Activated CD8-positive, alpha-beta memory T cell treated with anti-CD3 and anti-CD28 coated beads, Interleukin-2, amount 10 ng/mL, durations not matched to agents 7 days and 5 days (primary cell): ENCODE data around the gene NLRP1. TPM values are rescaled to one million over a fixed set of nuclear protein-coding genes. Genes with fewer than 3 reads are reported as not detected.

Source experiments
- ATAC-seq: fragments of 150-1000 bp; cut with Tn5 transposase; one replicate; pipeline ENCODE4 v1.10.0; 2021; ENCODE audit warnings: moderate library complexity
- CTCF ChIA-PET: fragments of 350-600 bp; sonication (Branson Sonifier 250); formaldehyde crosslinking; loops from one replicate; lab custom pipeline; 2021; ENCODE audit warnings: antibody characterized with exemption; lab: Charles Lee
- DNase-seq: peaks from one replicate; pipeline ENCODE4 v3.0.0-alpha.2; 2020
- H3K27ac Mint-ChIP-seq: one replicate; pipeline ENCODE4 v1.8.0; 2021; ENCODE audit warnings: mild to moderate bottlenecking, mixed read lengths
- H3K27me3 Mint-ChIP-seq: one replicate; pipeline ENCODE4 v1.8.0; 2021; ENCODE audit warnings: mixed read lengths
- H3K36me3 Mint-ChIP-seq: one replicate; pipeline ENCODE4 v1.8.0; 2021; ENCODE audit warnings: mild to moderate bottlenecking, mixed read lengths
- H3K4me1 Mint-ChIP-seq: one replicate; pipeline ENCODE4 v1.8.0; 2021; ENCODE audit warnings: mixed read lengths
- H3K4me3 Mint-ChIP-seq: one replicate; pipeline ENCODE4 v1.8.0; 2021; ENCODE audit warnings: mild to moderate bottlenecking, moderate library complexity, mixed read lengths
- H3K9me3 Mint-ChIP-seq: one replicate; pipeline ENCODE4 v1.8.0; 2022; ENCODE audit warnings: low read depth, mixed read lengths
- total RNA-seq, 2 experiments: library from RNA; stranded (reverse); gene quantifications; one replicate each; pipeline ENCODE4 v1.2.3, GENCODE V29; 2021

Gene NLRP1
- total RNA-seq, 2 experiments from 2014 or later, result 39.1 to 66.6 TPM

DNA sequence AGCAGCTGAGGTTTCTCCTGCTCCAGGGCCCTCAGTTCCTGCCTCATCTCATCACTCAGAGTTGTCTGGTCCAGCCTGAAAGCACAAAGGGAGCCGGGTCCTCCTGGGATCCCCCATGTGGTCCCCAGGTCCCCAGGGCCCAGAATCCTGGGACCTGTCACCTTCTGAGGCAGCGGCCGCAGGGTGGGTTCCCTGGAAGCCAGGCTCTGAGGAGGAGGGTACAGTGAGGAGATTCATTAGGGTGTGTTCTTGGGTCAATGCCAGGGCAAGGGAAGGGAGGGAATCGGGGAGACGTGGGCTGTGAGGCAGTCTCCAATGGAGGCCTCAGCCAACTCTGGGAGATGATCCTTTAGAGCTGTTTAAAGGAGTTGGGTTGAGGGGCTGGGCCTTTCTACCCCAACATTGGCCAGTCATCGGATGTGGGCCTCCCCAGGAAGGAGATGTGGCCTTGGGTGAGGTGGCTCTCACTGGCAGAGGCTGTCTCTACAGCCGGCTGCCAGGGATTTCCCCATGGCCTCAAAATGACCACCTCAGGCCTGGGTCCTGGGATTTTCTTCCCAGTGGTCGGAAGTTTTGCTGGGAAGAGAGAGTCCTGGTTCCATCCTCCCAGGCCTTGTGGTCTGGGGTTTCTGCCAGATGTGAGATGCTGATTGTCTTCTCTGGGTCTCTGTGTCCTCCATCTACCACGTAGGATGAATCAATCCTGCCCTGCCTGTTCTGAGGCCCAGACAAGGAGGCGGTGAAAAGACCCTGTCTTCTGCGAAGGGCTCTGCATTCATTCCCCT is 47.3 kb downstream of the NLRP1 start:
- H3K27ac Mint-ChIP-seq, result peak overlapping the region; percentile 38
- H3K36me3 Mint-ChIP-seq, result peaks cover 16% of the 10 kb centered on the region
- no peak for ATAC-seq

DNA sequence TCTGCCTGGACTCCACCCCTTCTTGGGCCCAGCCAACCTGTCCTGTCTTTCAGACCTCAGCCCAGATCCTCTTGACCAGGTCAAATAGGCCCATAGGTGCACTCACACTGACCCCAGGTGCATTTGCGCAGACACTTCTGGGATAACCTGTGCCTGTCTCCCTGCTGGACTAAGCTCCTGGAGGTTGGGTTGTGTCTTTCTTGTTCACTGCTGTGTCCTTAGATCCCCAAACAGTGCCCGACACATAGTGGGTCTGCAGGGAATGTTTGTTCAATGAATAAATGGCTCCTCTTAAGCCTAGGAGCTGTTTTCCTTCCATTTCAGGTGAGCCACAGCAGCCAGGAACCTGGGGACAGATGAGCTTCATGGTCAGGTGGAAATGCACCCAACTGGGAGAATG is 48.9 kb downstream of the NLRP1 start:
- DNase-seq, result no peak
- CTCF ChIA-PET, result no interaction called here
- Mint-ChIP-seq H3K36me3 (peaks cover 18% of the 10 kb centered on the region), H3K27me3 (no peaks in the 10 kb centered on the region), H3K9me3 (no peaks in the 10 kb centered on the region), H3K27ac (no peak overlapping the region), H3K4me1 (no peaks in the 10 kb centered on the region), H3K4me3 (no peak overlapping the region)
- no peak for ATAC-seq

More for the DNA sequence above, 47.3 kb downstream of the NLRP1 start:
- H3K9me3 Mint-ChIP-seq, result no peaks in the 10 kb centered on the region
- no peaks in the 10 kb centered on the region for H3K4me1 Mint-ChIP-seq
- CTCF ChIA-PET, result no interaction called here
- H3K4me3 Mint-ChIP-seq, result no peak overlapping the region
- no peak for DNase-seq
- no peaks in the 10 kb centered on the region for H3K27me3 Mint-ChIP-seq

DNA sequence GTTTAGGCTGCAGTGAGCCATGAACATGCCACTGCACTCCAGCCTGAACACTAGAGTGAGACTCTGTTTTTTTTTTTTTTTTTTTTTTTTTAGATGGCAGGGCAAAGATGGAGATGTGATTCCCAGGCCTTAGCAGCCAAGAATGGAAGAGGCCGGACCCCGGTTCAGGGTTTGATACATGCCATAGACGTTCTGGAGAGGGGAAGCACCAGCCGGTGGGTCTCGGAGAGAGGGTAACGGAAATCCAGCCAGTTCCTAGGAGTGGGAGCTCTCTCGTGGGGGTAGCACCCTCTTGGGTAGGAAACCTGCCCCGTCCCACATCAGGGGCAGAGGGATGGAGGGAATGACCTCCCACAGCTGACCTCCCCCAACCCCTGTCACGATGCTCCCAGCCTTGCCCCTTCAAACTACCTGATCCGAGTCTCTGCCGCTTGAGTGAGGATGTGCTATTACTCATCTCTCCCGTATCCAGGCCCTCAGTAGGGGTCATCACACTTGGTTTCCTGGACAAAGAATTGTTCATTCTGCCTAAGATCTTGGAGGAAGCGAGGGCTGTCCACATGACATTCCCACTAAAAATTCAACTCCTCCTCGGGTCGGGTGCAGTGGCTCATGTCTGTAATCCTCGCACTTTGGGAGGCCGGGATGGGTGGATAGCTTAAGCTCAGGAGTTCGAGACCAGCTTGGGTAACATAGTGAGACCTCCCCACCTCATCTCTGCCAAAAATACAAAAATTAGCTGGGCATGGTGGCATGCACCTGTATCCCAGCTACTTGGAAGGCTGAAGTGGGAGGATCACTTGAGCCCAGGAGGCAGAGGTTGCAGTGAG is 50.6 kb downstream of the NLRP1 start:
- Mint-ChIP-seq H3K4me1 (no peaks in the 10 kb centered on the region), H3K4me3 (no peak overlapping the region), H3K36me3 (peaks cover 27% of the 10 kb centered on the region), H3K9me3 (no peaks in the 10 kb centered on the region), H3K27ac (no peak overlapping the region), H3K27me3 (no peaks in the 10 kb centered on the region)
- CTCF ChIA-PET, result no interaction called here
- ATAC-seq, result no peak
- no peak for DNase-seq

DNA sequence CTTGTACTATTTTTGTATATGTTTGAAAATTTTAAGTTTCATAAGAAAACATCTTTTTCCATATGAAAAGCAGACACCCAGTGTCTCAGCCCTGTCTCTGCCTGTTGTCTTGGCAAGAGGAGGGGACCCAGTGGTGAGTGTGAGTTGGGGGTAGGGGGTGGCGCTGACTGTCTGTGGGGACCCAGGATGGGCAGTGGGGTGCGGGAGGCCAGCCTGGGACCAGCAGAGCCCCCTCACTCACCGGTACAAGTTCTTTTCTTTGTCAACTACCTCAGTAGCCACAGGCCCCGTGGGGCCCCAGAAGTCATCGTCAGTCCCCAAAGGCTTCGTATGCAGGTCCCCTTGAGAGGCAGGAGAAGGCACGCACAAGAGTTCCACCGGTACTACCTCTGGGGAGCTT is 51.7 kb downstream of the NLRP1 start:
- CTCF ChIA-PET, result no interaction called here
- DNase-seq (no peak), ATAC-seq (no peak)
- Mint-ChIP-seq H3K36me3 (peaks cover 24% of the 10 kb centered on the region), H3K27ac (no peak overlapping the region), H3K4me1 (peaks cover 3% of the 10 kb centered on the region), H3K27me3 (no peaks in the 10 kb centered on the region), H3K4me3 (no peak overlapping the region), H3K9me3 (no peaks in the 10 kb centered on the region)

DNA sequence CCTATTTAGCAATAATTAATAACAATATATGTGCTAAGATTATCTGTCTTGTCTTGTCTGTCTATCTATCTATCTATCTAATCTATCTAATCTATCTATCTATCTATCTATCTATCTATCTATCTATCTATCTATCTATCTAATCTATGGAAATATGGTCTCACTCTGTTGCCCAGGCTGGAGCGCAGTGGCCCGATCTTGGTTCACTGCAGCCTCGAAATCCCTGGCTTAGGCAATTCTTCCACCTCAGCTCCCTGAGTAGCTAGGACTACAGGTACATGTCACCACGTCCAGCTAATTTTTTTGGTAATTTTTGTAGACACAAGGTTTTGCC is 53.3 kb downstream of the NLRP1 start:
- CTCF ChIA-PET, result no interaction called here
- Mint-ChIP-seq H3K4me1 (peaks cover 16% of the 10 kb centered on the region), H3K36me3 (peaks cover 26% of the 10 kb centered on the region), H3K27me3 (no peaks in the 10 kb centered on the region), H3K4me3 (no peak overlapping the region), H3K27ac (no peak overlapping the region), H3K9me3 (no peaks in the 10 kb centered on the region)
- no peak for ATAC-seq
- no peak for DNase-seq

DNA sequence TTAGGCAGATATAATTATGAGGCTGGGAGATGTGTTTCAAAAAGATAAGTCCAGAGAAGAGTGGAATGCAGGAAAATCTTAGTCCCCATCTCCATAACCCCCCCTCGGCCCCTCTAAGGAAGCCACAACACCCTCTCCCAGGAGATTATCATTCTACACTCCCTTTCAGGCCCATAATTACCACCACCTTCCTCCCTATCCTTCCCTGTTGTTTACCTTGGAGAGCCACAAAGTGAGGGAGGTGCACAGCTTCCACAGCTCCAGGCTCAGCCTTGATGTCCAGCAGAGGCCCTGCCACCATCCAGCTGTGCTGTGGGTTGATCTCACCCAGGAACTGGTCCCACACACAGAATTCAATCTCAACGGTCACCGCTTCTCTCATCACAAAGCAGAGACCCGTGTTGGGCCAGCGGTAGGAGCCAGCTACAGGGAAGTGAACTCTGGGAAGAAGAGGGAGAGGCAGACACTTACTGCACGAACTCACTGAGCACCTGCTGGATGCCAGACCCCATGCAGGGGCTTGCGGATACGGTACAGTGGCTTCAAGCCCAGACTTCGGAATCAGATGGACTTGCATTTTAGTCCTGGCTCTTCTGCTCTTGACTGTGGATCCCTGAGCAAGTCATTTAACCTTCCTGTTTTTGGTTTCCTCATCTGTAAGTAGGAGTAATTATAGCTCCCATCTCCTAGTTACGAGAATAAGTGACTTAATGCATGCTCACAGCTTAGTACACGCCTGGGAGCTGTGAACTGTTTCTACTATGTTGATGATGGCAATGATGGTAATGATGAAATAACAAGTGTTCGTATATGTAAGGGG is 53.8 kb downstream of the NLRP1 start:
- no peak overlapping the region for H3K27ac Mint-ChIP-seq
- CTCF ChIA-PET, result no interaction called here
- H3K36me3 Mint-ChIP-seq, result peaks cover 25% of the 10 kb centered on the region
- no peaks in the 10 kb centered on the region for H3K27me3 Mint-ChIP-seq
- DNase-seq, result no peak
- no peak overlapping the region for H3K4me3 Mint-ChIP-seq
- no peaks in the 10 kb centered on the region for H3K9me3 Mint-ChIP-seq
- ATAC-seq, result no peak
- peaks cover 18% of the 10 kb centered on the region for H3K4me1 Mint-ChIP-seq

DNA sequence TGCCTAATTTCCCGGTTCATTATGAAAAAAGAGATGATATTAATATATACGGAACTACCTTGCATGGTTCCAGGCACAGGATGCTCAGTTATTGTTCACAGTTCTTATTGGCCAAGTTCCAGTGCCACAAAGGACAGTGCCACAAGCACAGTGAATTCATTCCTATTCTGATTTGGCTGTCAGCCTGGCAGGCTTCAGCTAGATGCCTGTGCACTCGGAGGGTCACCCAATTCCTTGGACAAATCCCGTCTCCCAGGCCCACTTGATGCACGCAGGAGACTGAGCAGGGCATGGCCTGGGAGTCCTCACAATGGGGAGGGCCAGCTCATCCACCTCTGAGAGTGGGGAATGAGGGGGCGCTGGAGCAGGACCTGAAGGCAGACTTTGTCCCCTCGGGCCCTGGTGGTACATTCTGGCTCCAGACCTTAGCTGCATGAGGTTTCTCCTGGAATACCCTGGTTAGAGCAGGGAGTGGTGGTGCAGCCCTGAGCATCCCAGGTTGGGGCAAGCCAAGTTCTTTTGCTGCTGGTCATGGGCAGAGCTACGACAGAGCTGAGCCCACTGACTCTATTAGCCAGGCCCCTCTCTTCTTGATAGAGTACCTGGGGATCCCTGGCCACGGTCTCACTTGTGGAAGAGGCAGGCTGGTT is 56.6 kb downstream of the NLRP1 start:
- H3K36me3 Mint-ChIP-seq, result peaks cover 26% of the 10 kb centered on the region
- H3K27me3 Mint-ChIP-seq, result no peaks in the 10 kb centered on the region
- H3K27ac Mint-ChIP-seq, result no peak overlapping the region
- H3K4me3 Mint-ChIP-seq, result no peak overlapping the region
- DNase-seq (no peak), ATAC-seq (no peak)
- peaks cover 18% of the 10 kb centered on the region for H3K4me1 Mint-ChIP-seq
- no peaks in the 10 kb centered on the region for H3K9me3 Mint-ChIP-seq
- CTCF ChIA-PET, result interaction anchor here (1.1 kb wide), 1 partner anchor 27 kb away, joined by 4 read pairs; a partner anchor contains a TSS

DNA sequence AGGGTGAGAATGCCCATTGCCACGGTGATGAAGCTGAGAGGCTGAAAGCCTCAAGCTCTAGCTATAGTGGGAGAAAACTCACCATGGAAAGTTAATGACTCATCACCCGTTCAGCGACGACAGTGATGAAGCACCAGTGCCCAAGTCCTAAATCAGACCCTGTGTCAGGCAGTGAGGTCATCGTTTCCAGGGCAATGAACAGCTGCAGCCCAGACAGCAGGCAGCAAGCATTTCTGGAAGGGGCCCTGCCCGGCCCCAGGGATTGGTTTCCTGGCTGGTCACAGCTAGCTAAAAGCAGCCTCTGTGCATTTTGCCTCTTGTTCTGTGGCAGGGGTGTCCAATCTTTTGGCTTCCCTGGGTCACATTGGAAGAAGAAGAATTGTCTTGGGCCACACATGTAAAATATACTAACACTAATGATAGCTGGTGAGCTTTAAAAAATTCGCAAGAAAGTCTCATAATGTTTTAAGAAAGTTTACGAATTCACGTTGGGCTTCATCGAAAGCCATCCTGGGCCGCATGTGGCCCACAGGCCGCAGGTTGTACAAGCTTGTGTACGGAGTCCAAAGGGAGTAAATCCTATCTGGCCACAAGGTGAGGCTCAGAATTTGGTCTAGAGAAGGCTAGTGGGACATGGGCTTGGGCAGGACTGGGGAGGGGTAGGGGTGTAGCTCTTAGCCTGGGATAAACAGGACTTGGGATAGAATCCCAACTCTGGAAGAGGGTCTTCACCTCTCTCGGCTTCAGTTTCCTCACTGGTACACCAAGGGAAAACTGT is 57.3 kb downstream of the NLRP1 start:
- Mint-ChIP-seq H3K9me3 (no peaks in the 10 kb centered on the region), H3K27me3 (no peaks in the 10 kb centered on the region), H3K4me1 (peaks cover 18% of the 10 kb centered on the region), H3K4me3 (no peak overlapping the region), H3K36me3 (peaks cover 23% of the 10 kb centered on the region), H3K27ac (peak overlapping the region; percentile 69)
- peak; percentile 75 for DNase-seq
- CTCF ChIA-PET, result interaction anchor here (1.1 kb wide), 2 partner anchors 11 to 26 kb away, joined by 3 to 4 read pairs; a partner anchor contains a TSS
- ATAC-seq, result peak; percentile 90

DNA sequence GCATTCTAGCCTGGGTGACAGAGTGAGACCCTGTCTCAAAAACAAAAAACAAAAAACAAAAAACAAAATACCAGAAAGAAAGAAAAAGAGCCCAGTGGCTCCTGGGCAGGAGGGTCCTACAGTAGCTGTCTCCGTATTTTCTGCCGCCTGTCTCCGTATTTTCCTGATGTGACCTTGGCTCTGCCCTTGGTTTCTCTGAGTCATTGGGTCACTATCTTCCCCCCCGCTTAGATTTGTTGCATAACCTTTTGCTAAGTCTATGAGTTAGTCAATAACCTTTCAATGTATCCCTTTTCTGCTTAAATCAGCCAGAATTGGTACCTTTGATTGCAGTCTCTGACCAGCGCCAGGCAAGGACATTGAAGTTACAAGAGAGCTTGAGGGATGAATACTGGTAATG is 61.1 kb downstream of the NLRP1 start:
- no peak for ATAC-seq
- no peaks in the 10 kb centered on the region for H3K9me3 Mint-ChIP-seq
- H3K36me3 Mint-ChIP-seq, result peaks cover 19% of the 10 kb centered on the region
- H3K27me3 Mint-ChIP-seq, result no peaks in the 10 kb centered on the region
- H3K4me3 Mint-ChIP-seq, result no peak overlapping the region
- DNase-seq, result no peak
- CTCF ChIA-PET, result no interaction called here
- H3K27ac Mint-ChIP-seq, result no peak overlapping the region
- peaks cover 17% of the 10 kb centered on the region for H3K4me1 Mint-ChIP-seq

DNA sequence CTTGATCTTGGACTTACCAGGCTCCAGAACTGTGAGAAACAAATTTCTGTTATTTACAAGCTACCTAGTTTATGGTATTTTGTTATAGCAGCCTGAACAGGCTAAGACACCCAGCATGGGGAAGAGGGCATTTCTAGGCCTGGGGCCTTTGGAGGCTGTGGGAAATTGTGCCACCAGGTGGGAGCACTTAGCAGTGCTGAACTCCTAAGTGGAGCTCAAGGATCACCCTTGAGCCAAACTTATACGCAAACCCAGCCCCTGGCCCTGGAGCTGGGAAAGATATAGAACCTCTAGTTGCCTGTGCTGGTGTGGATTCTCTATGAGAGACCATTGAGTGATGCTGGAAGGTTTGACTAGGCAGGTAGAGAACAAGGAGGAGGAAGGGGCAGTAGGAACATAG is 61.8 kb downstream of the NLRP1 start:
- peaks cover 25% of the 10 kb centered on the region for H3K36me3 Mint-ChIP-seq
- DNase-seq (no peak), ATAC-seq (no peak)
- CTCF ChIA-PET, result no interaction called here
- H3K4me3 Mint-ChIP-seq, result no peak overlapping the region
- no peaks in the 10 kb centered on the region for H3K9me3 Mint-ChIP-seq
- peaks cover 15% of the 10 kb centered on the region for H3K4me1 Mint-ChIP-seq
- no peaks in the 10 kb centered on the region for H3K27me3 Mint-ChIP-seq
- H3K27ac Mint-ChIP-seq, result no peak overlapping the region

DNA sequence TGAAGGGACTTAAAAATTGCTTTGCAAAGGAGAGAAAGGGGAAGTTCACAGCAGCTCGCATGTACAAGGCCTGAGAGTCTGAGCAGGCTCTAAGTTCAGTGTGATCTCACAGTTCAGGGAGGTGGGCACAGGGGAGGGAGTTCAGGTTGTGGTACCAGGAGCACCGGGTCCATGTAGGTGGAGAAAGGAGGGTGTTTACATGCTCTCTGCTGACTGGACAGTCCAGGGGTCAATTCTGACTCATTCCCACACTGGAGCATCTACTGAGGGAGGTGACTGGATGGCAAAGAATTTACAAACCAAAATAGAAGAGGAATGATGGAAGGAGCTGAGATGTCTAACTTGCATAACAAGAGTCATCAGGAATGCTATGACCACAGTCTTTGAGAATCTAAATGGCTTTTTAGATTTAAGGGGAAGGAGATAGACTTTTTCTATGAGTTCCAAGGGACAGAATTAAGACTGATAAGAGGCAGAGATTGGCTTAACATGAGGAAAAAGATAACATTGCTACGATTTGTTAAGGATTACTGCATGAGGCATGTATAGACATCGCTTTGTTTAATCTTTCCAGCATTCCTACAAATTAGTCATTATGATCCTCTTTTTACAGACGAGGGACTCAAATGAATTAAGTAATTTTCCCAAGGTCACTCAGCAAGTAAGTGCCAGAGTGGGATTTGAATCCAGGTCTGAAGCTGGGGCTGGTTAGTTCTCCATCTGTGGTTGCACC is 68.1 kb downstream of the NLRP1 start:
- ATAC-seq, result no peak
- no peak overlapping the region for H3K4me3 Mint-ChIP-seq
- no peaks in the 10 kb centered on the region for H3K9me3 Mint-ChIP-seq
- peaks cover 31% of the 10 kb centered on the region for H3K4me1 Mint-ChIP-seq
- H3K36me3 Mint-ChIP-seq, result peaks cover 49% of the 10 kb centered on the region
- DNase-seq, result no peak
- no peak overlapping the region for H3K27ac Mint-ChIP-seq
- CTCF ChIA-PET, result interaction anchor here (0.7 to 1.1 kb wide), 2 partner anchors 10 to 72 kb away, joined by 3 read pairs; no protein-coding TSS in a partner anchor
- no peaks in the 10 kb centered on the region for H3K27me3 Mint-ChIP-seq

DNA sequence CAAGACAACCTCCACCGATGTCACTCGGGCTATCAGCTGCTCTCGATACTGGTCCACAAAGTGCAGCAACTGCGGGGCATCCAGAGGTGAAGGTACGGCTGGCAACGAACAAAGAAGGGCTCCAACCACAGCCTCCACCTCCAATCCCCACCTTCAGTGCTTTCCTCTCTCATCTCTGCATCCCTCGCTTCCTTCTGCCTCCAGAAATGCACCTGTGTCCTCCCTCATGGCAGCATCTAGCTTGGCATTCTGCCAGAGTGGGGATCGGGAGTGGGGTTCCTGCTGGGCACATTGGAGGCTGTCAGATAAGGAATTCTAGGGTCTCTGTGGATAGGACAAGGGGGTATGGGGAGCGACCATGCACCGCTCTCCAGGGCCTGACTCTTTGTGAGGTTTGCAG is 69.3 kb downstream of the NLRP1 start:
- CTCF ChIA-PET, result interaction anchor here (0.7 to 1.1 kb wide), 2 partner anchors 12 to 73 kb away, joined by 3 read pairs; no protein-coding TSS in a partner anchor
- Mint-ChIP-seq H3K27me3 (no peaks in the 10 kb centered on the region), H3K27ac (no peak overlapping the region), H3K9me3 (no peaks in the 10 kb centered on the region), H3K36me3 (peaks cover 47% of the 10 kb centered on the region), H3K4me1 (peaks cover 33% of the 10 kb centered on the region), H3K4me3 (no peak overlapping the region)
- DNase-seq, result no peak
- no peak for ATAC-seq
